GM18867 (cell line): ENCODE results near the gene SBK2.
"Not testable (repeated sequence)": the region's sequence is repeated elsewhere in the genome, so short reads cannot be mapped to it uniquely, and the experiment has no call there.

Source experiments
- ATAC-seq: cut with Tn5 transposase; IDR thresholded peaks from one replicate; pipeline ENCODE4 v1.9.1; 2021; ENCODE audit warnings: mild to moderate bottlenecking, moderate library complexity; ENCODE audit not compliant: unreplicated experiment

The SBK2 gene

DNA sequence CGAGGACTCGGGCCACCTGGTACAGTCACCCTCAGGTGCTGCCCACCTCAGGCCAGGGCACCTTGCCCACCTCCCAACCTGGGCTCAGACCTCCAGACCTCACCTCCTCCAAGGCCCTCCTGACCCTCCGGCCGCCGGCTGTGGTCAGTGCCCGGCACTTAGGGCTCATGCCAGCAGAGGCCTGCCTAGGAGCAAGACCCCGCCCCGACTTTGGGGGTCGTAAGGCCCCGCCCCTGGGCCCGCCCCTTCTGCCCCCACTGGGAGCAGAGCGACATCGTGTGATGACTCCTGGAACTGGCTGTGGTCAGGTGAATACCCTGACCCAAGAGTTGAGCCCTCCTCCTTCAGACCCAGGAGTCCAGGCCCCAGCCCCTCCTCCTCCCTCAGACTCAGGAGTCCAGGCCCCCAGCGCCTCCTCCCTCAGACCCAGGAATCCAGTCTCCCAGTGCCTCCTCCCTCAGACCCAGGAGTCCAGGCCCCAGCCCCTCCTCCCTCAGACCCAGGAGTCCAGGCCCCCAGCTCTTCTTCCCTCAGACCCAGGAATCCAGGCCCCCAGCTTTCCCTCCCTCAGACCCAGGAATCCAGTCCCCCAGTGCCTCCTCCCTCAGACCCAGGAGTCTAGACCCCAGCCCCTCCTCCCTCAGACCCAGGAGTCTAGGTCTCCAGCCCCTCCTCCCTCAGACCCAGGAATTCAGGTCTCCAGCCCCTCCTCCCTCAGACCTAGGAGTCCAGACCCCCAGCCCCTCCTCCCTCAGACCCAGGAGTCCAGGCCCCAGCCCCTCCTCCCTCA lies at the start of gene SBK2:
SBK2 (minus strand) TSS at position 183 of the 790 bp plus-strand sequence. CDS start 839 bp downstream, outside the sequence.
- ATAC-seq: no peak

- ATAC-seq: no peak
Observed at GRCh38 chr19:55585658-55586339, 48.9 kb upstream of the SBK2 start.

- ATAC-seq: no peak
Observed at GRCh38 chr19:55584871-55585270, 47.9 kb upstream of the SBK2 start.

GRCh38 chr19:55583897-55584296 lies 47.0 kb upstream of the SBK2 start:
- ATAC-seq: not testable (repeated sequence)

- not testable (repeated sequence) for ATAC-seq
Observed at GRCh38 chr19:55582284-55582683, 45.4 kb upstream of the SBK2 start.

GRCh38 chr19:55581823-55582223 lies 44.9 kb upstream of the SBK2 start:
- no peak for ATAC-seq

DNA sequence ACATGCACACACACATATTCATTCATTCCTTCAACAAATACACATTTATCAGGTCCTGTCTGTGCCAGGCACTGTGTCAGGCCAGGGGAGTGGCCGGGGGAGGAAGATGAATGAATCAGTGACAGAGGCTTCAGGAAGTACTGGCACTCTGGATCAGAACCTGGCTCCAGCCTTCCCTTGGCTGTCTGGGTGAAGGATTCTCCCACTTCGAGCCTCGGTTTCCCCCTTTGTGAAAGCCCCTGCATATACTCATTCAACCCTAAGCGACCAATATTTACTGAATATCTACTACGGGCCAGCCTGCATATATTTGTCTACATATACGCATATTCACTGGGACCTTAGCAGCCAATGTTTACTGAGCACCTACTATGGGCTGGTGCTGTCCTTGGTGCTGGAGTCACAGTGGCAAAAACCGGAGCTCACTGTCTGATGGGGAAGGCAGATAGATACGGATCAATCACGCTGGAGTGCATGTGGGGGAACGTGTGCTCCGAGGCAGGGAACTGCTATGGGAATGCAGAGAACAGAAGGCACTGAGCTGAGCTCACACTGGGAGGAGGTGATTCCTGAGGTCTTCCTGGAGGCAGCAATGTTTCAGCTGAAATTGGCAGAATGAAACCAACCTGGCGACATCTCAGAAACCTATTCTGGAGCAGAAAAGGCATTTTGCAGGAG lies 44.4 kb upstream of the SBK2 start:
- no peak for ATAC-seq

DNA sequence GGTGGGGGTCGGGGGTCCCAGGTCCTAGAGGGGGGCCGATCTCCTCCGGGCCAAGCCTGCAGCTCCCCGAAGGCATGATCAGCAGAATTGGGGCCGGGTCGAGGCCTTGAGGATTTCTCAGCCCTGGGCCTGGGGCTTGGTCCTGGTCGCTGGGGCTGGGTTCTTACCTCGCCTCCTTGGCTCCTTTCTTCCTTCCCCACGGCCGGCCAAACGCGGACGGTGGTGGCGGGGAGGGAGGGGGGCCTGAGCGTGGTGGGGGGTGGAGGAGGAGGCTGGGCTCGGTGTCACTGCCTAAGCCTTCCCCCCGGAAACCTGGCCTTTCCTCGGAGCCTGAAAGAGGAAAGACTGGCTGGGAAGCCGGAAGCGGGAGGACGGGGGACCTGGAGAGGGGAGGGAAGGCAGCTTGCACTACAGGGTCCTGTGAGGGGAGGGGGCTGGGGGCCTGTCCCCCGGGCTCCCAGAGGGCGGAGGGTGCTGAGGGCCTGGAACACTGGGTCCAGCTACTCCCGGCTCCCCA lies 43.8 kb upstream of the SBK2 start, which contains the start of gene ZNF579:
ZNF579 (minus strand) TSS at position 221 of the 517 bp plus-strand sequence. CDS start 1,209 bp downstream, outside the sequence.
- ATAC-seq: no peak

GRCh38 chr19:55579766-55580621 lies 43.1 kb upstream of the SBK2 start:
- ATAC-seq: no peak

GRCh38 chr19:55578761-55579747 lies 42.1 kb upstream of the SBK2 start:
- no peak for ATAC-seq

DNA sequence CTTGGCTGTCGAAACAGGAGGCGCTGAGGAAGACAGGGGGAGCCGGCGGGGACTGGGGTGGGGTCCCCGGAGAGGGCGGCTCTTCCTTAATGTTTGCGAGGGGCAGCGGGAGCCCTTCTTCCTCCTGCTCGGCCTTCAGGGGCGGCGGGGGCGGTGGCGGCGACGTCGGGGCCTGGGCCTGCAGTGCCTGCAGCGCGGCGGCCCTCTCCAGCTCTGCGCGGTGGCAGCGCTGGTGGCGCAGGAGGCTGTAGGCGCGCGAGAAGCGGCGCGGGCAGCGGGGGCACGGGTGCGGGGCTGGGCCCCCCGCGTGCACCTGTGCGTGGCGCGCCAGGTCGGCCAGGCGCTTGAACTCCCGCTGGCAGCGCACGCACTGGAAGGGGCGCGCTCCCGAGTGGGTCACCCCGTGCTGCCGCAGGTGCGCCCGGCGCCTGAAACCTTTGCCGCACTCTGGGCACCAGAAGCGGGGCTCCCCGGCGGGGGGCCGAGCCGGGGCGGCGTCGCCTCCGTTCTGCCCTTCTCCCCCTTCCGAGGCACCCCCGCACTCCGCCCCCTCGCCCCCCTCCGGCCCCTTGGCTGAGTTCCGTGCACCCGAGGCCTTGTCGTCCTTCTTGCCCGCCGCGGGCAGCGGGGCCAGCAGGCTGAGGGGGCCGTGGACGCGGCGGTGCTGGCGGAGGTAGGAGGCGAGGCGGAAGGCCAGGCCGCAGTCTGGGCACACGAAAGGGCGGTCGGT lies 41.3 kb upstream of the SBK2 start:
- ATAC-seq: no peak

GRCh38 chr19:55576746-55577145 lies 39.8 kb upstream of the SBK2 start:
- no peak for ATAC-seq

DNA sequence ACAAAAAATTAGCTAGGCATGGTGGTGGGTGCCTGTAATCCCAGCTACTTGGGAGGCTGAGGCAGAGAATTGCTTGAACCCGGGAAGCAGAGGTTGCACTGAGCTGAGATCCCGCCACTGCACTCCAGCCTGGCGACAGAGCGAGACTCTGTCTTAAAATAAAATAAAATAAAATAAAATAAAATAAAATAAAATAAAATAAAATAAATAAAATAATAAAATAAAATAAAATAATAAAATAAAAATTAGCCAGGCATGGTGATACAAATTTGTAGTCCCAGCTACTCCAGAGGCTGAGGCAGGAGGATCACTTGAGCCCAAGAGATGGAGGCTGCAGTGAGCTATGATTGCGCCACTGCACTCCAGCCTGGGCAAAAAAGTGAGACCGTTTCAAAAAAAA lies 37.0 kb upstream of the SBK2 start:
- not testable (repeated sequence) for ATAC-seq

- ATAC-seq: not testable (repeated sequence)
Observed at GRCh38 chr19:55569477-55569876, 32.5 kb upstream of the SBK2 start.

DNA sequence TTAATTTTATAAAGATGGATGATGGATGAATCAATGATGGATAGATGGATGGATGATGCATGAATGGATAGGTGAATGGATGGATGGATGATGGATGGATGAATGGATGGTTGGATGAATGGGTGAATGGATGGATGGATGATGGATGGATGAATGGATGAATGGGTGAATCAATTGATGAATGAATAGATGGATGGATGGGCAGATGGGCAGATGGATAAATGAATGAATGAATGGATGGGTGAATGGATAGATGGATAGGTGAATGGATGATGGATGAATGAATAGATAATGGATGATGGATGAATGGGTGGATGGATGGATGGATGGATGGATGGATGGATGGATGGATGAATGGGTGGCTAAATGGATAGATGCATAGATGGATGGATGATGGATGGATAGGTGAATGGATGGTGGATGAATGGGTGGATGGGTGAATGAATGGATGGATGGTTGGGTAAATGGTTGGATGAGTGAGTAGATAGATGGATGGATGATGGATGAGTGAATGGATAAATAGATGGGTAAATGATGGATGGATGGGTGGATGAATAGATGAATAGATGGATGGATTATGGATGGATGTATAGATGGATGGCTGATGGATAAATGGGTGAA lies 30.9 kb upstream of the SBK2 start:
- ATAC-seq: no peak

- no peak for ATAC-seq
Observed at GRCh38 chr19:55566823-55567222, 29.9 kb upstream of the SBK2 start.

DNA sequence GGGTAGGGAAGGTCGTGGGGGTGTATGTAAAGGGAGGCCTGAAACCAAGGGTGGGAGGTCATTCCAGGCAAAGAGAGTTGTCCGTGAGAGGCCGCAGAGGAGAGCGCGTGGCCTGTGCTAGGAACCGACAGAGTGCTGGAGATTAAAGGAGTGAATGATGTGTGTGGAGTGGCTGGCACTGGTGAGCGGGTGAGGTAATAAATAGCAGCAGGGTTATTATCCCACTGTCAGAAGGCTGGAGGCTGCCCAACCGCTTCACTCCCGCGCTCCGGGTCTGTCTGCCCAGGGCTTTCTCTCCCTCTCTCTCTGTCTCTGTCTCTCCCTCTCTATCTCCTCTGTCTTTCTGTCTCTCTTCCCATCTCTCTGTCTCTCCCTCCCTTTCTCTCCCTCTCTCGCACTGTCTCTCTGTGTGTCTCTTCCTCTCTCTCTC lies 26.3 kb upstream of the SBK2 start:
- no peak for ATAC-seq

DNA sequence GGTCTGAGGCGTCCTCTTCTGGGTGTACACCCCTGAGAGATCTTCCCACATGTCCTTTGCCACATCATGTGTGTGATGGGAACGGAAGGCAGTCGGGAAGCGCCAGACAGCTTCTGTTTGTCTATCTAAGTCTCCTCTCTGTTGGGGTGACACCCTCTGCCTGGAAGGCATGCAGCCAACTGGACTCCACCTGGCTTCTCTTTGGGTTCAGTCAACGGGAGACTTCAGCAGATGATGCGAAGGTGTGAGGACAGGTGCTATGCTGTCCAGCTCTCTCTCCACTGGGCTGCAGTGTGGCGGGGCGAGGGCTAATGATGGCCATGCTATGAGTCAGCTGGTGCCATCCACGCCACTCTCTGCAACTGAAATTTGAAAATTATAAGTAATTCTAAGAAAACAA lies 22.8 kb upstream of the SBK2 start:
- ATAC-seq: no peak
